Natural killer cell (primary cell): ENCODE measurements around the gene EVC. TPM values are rescaled to one million over a fixed set of nuclear protein-coding genes. Genes with fewer than 3 reads are reported as not detected.

Source experiments
- ATAC-seq, 3 donors: fragments of 150-1000 bp in 2 of 3; fragments of 200-7000 bp in 1 of 3; cut with Tn5 transposase; 1 replicate in 1 of 3; 2 replicates in 2 of 3; pipeline ENCODE4 v1.10.0; 2021; ENCODE audit warnings: mild to moderate bottlenecking in 2 of 3, moderate library complexity in 2 of 3
- DNase-seq, 2 donors: peaks; one replicate each; pipeline versions ENCODE4 v3.0.0 to v3.0.0-alpha.2; 2013 to 2021; ENCODE audit warnings: mixed read lengths in 1 of 2
- H3K27ac ChIP-seq: one replicate; pipeline ENCODE4 v1.5.1; 2013; ENCODE audit warnings: mild to moderate bottlenecking, low read length
- H3K27me3 ChIP-seq: one replicate; pipeline ENCODE4 v1.6.1; 2013; ENCODE audit warnings: low read length; ENCODE audit not compliant: control insufficient read depth, insufficient read depth
- H3K36me3 ChIP-seq: one replicate; pipeline ENCODE4 v1.6.1; 2013; ENCODE audit warnings: low read length; ENCODE audit not compliant: control insufficient read depth, insufficient read depth
- H3K4me1 ChIP-seq: one replicate; pipeline ENCODE4 v1.6.1; 2013; ENCODE audit warnings: low read length; ENCODE audit not compliant: control insufficient read depth, insufficient read depth
- H3K4me3 ChIP-seq: one replicate; pipeline ENCODE4 v1.5.1; 2013; ENCODE audit warnings: low read length
- H3K9me3 ChIP-seq: one replicate; pipeline ENCODE4 v1.6.1; 2013; ENCODE audit warnings: low read length; ENCODE audit not compliant: control insufficient read depth, insufficient read depth
- H3K27ac Mint-ChIP-seq, 2 donors: one replicate each; pipeline ENCODE4 v1.8.0; 2022; ENCODE audit warnings: mild to moderate bottlenecking in 2 of 2, mixed read lengths in 2 of 2, moderate library complexity in 1 of 2
- H3K27me3 Mint-ChIP-seq, 2 donors: one replicate each; pipeline ENCODE4 v1.8.0; 2022; ENCODE audit warnings: low read depth in 2 of 2, mixed read lengths in 2 of 2
- H3K36me3 Mint-ChIP-seq: one replicate; pipeline ENCODE4 v1.8.0; 2022; ENCODE audit warnings: mixed read lengths
- H3K4me1 Mint-ChIP-seq, 2 donors: one replicate each; pipeline ENCODE4 v1.8.0; 2022; ENCODE audit warnings: mixed read lengths in 2 of 2
- H3K4me3 Mint-ChIP-seq: one replicate; pipeline ENCODE4 v1.8.0; 2022; ENCODE audit warnings: mild to moderate bottlenecking, moderate library complexity, mixed read lengths
- H3K9me3 Mint-ChIP-seq, 2 donors: one replicate each; pipeline ENCODE4 v1.8.0; 2022; ENCODE audit warnings: mixed read lengths in 2 of 2
- WGBS: methylation state at CpG from one replicate; pipeline ENCODE4 v1.1.7; 2013; ENCODE audit warnings: missing lambda C conversion rate; ENCODE audit not compliant: insufficient coverage; 5-methylcytosine and 5-hydroxymethylcytosine counted together
- intact Hi-C: fragments of 100-400 bp; cut with micrococcal nuclease; formaldehyde crosslinking; loops from one replicate; pipeline ENCODE4 v1.14.2; 2022
- total RNA-seq, 4 donors: library from RNA; stranded (reverse); fragments of 120-200 nt in 1 of 4; gene quantifications; one replicate each; pipeline versions ENCODE4 v1.2.3 to v1.2.4, GENCODE V29; 2013 to 2022
- TF ChIP-seq, protein P1 (sequence below): fragments of 200-600 bp; IDR thresholded peaks from one replicate; pipeline ENCODE4 v1.8.0; 2022; ENCODE audit warnings: antibody characterized with exemption

The EVC gene
- total RNA-seq, 3 donors from 2014 or later (not counting 1 experiment from before 2014, with no cell fraction given) = 0.18 to 2.9 (median 0.42) TPM

DNA sequence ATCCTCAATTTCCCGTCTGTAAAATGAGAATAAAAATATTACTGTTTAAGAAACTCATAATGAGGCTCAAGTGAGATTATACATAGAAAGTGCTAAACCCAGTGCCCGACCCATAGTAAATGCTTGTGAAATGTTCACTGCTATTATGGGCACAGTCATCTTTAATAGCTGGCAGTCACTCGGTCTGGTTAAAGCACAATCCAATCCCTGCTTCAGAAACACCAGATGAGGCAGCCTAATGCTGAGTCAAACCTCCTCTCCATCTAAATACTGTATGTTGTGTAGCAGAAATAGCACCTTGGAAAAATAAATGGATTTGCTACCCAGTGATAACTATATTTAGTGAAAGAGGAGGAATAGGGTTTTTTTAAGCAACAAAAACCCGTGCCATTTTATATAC lies 17.1 kb upstream of the EVC start:
- no peaks in the 10 kb centered on the region for H3K36me3 ChIP-seq
- H3K9me3 ChIP-seq = no peaks in the 10 kb centered on the region
- TF ChIP-seq, protein P1, sequence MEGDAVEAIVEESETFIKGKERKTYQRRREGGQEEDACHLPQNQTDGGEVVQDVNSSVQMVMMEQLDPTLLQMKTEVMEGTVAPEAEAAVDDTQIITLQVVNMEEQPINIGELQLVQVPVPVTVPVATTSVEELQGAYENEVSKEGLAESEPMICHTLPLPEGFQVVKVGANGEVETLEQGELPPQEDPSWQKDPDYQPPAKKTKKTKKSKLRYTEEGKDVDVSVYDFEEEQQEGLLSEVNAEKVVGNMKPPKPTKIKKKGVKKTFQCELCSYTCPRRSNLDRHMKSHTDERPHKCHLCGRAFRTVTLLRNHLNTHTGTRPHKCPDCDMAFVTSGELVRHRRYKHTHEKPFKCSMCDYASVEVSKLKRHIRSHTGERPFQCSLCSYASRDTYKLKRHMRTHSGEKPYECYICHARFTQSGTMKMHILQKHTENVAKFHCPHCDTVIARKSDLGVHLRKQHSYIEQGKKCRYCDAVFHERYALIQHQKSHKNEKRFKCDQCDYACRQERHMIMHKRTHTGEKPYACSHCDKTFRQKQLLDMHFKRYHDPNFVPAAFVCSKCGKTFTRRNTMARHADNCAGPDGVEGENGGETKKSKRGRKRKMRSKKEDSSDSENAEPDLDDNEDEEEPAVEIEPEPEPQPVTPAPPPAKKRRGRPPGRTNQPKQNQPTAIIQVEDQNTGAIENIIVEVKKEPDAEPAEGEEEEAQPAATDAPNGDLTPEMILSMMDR = no peak
- H3K9me3 Mint-ChIP-seq = no peaks in the 10 kb centered on the region
- H3K4me3 Mint-ChIP-seq = no peak overlapping the region
- H3K4me3 ChIP-seq = no peak overlapping the region
- no peaks in the 10 kb centered on the region for H3K4me1 ChIP-seq
- no peak overlapping the region for H3K27ac Mint-ChIP-seq
- DNase-seq (no peak), ATAC-seq (no peak)
- H3K36me3 Mint-ChIP-seq = no peaks in the 10 kb centered on the region
- H3K4me1 Mint-ChIP-seq = no peaks in the 10 kb centered on the region
- intact Hi-C loops = no loop called here
- no peaks in the 10 kb centered on the region for H3K27me3 ChIP-seq
- no peak overlapping the region for H3K27ac ChIP-seq
- WGBS = 91% methylated on average over 1 of the region's 4 CpGs
- H3K27me3 Mint-ChIP-seq = no peaks in the 10 kb centered on the region

- no peak for ATAC-seq
- 93% methylated on average over 11 of the region's 11 CpGs for WGBS
- intact Hi-C loops = no loop called here
Observed at GRCh38 chr4:5696341-5696740, 14.7 kb upstream of the EVC start.

DNA sequence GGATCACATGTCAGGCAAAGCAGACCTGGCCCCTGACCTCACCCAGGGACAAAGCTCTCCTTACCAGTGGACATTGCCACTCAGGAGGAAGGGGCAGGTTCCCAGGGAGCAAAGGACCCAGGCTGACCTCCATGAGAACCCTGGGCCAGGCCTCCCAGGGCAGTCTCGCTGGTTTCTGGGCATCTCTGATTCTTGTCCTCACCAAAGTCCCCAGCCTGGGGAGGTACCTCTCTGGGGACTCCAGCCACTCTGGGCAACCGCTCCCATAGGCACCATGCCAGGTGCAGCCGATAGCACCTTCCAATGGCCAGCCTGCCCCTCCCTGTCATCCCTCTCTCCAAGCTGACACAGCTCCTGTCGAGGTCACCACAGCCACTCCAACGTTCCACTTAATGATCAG lies 10.5 kb upstream of the EVC start:
- Mint-ChIP-seq H3K27me3 (peaks cover 0 to 21% of the 10 kb centered on the region in 2 donors), H3K4me1 (no peaks in the 10 kb centered on the region), H3K9me3 (no peaks in the 10 kb centered on the region), H3K36me3 (no peaks in the 10 kb centered on the region), H3K27ac (no peak overlapping the region), H3K4me3 (no peak overlapping the region)
- TF ChIP-seq, protein P1 = no peak
- no peaks in the 10 kb centered on the region for H3K4me1 ChIP-seq
- WGBS = 85% methylated on average over 5 of the region's 5 CpGs
- H3K36me3 ChIP-seq = no peaks in the 10 kb centered on the region
- H3K4me3 ChIP-seq = no peak overlapping the region
- H3K9me3 ChIP-seq = no peaks in the 10 kb centered on the region
- DNase-seq (no peak), ATAC-seq (no peak)
- no peaks in the 10 kb centered on the region for H3K27me3 ChIP-seq
- no peak overlapping the region for H3K27ac ChIP-seq
- intact Hi-C loops = no loop called here

More at GRCh38 chr4:5696341-5696740, 14.7 kb upstream of the EVC start:
- Mint-ChIP-seq H3K27ac (no peak overlapping the region), H3K4me3 (no peak overlapping the region), H3K9me3 (no peaks in the 10 kb centered on the region), H3K4me1 (no peaks in the 10 kb centered on the region), H3K27me3 (peaks cover 0 to 7% of the 10 kb centered on the region in 2 donors), H3K36me3 (no peaks in the 10 kb centered on the region)
- TF ChIP-seq, protein P1 = no peak
- Histone ChIP-seq H3K4me1 (no peaks in the 10 kb centered on the region), H3K27me3 (no peaks in the 10 kb centered on the region), H3K9me3 (no peaks in the 10 kb centered on the region), H3K4me3 (no peak overlapping the region), H3K27ac (no peak overlapping the region), H3K36me3 (no peaks in the 10 kb centered on the region)
- DNase-seq = no peak

GRCh38 chr4:5701971-5702370 lies 9.0 kb upstream of the EVC start:
- 83% methylated on average over 8 of the region's 8 CpGs for WGBS
- intact Hi-C loops = no loop called here
- no peak overlapping the region for H3K27ac ChIP-seq
- H3K4me3 Mint-ChIP-seq = no peak overlapping the region
- H3K4me3 ChIP-seq = no peak overlapping the region
- no peaks in the 10 kb centered on the region for H3K27me3 ChIP-seq
- H3K27ac Mint-ChIP-seq = no peak overlapping the region
- no peaks in the 10 kb centered on the region for H3K4me1 ChIP-seq
- H3K9me3 Mint-ChIP-seq = no peaks in the 10 kb centered on the region
- H3K4me1 Mint-ChIP-seq = peaks cover 0 to 1% of the 10 kb centered on the region in 2 donors
- TF ChIP-seq, protein P1 = no peak
- H3K9me3 ChIP-seq = no peaks in the 10 kb centered on the region
- DNase-seq (no peak), ATAC-seq (no peak)
- no peaks in the 10 kb centered on the region for H3K36me3 ChIP-seq
- peaks cover 3 to 28% of the 10 kb centered on the region in 2 donors for H3K27me3 Mint-ChIP-seq
- H3K36me3 Mint-ChIP-seq = no peaks in the 10 kb centered on the region
